ENCODE data around the gene MEP1A. TPM values are rescaled to one million over a fixed set of nuclear protein-coding genes. Genes with fewer than 3 reads are reported as not detected.

Gene MEP1A
- total RNA-seq, 1 experiment from 2014 or later = not detected

DNA sequence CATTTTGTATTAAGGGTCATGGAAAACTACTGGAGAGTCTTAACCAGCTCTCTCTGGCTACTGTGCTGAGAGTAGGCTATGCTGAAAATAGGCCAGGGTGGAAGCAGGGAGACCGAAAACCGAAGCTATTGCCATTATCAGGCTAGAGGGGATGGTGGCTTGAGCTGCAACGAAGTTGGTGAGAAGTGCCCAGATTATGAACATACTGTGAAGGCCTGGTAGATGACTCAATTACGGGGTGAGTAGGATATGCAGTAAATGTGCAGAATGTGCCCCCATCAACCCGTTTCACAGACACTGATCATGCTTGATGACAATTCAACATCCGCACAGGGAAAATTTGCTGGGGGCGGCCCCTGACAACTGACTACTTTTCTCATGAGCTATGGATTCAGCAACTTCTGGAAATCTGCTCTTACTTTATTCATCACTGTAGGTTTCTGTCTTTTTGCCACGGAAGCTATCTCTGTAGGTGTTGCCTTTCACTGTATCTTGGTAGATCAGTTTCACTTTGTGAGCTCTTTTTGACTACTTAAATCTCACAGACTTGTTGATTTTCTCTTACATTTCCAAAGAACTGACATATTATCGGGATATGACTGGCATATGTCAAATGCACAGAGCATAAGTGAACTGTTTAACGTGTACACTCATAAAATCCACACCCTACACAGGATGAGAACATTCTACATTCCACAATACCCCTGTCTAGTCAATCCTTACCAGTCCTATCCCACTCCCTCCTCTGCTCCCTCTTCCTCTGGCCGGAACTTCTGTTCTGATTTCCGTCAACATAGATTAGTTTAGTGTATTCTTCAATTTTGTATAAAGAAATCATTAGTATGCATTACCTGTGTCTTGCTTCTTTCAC, 15.5 kb upstream of the MEP1A start:
- H3K9ac ChIP-seq (ENCODE audit: low read length) = no peak overlapping the region
- intact Hi-C loops (cut with micrococcal nuclease) = no loop called here
- no peak overlapping the region for H2AFZ ChIP-seq (ENCODE audit: low read length)
- no peaks in the 10 kb centered on the region for H3K36me3 ChIP-seq (ENCODE audit: low read depth, low read length)
- H4K20me1 ChIP-seq (ENCODE audit: low read length) = no peaks in the 10 kb centered on the region
- no peak overlapping the region for H3K4me2 ChIP-seq (ENCODE audit: low read length)
- DNase-seq (no peak), ATAC-seq (peak; percentile 43; the same call in 1 of the 2 replicates)
- CTCF ChIA-PET = no interaction called here
- H3F3A ChIP-seq (ENCODE audit: low read length, unreplicated experiment) = no peaks in the 10 kb centered on the region
- POLR2A ChIA-PET (ENCODE audit: unreplicated experiment) = no interaction called here
- no peak overlapping the region for H3K4me3 ChIP-seq (ENCODE audit: low read length)
- H3K9me2 ChIP-seq (replicated peaks; ENCODE audit: low read length) = no peaks in the 10 kb centered on the region
- H3K4me1 ChIP-seq (ENCODE audit: insufficient read depth, low read length) = no peaks in the 10 kb centered on the region
- H3K9me3 ChIP-seq (ENCODE audit: low read length) = no peaks in the 10 kb centered on the region
- TF ChIP-seq, protein P1, sequence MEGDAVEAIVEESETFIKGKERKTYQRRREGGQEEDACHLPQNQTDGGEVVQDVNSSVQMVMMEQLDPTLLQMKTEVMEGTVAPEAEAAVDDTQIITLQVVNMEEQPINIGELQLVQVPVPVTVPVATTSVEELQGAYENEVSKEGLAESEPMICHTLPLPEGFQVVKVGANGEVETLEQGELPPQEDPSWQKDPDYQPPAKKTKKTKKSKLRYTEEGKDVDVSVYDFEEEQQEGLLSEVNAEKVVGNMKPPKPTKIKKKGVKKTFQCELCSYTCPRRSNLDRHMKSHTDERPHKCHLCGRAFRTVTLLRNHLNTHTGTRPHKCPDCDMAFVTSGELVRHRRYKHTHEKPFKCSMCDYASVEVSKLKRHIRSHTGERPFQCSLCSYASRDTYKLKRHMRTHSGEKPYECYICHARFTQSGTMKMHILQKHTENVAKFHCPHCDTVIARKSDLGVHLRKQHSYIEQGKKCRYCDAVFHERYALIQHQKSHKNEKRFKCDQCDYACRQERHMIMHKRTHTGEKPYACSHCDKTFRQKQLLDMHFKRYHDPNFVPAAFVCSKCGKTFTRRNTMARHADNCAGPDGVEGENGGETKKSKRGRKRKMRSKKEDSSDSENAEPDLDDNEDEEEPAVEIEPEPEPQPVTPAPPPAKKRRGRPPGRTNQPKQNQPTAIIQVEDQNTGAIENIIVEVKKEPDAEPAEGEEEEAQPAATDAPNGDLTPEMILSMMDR (conservative IDR thresholded peaks at IDR 0.05; ENCODE audit: low read depth, low read length) = no peak
- TF ChIP-seq EZH2phosphoT487 (IDR thresholded peaks at IDR 0.05; ENCODE audit: borderline replicate concordance, low read length) = no peak
- no peak for TF ChIP-seq EZH2 (IDR thresholded peaks at IDR 0.05; ENCODE audit: low read length, unreplicated experiment)
- no TSS peak for BruUV-seq (replicated peaks)
- no peak overlapping the region for H3K27ac ChIP-seq (ENCODE audit: low read length)
- H3K79me2 ChIP-seq (ENCODE audit: low read length) = no peaks in the 10 kb centered on the region
- no peaks in the 10 kb centered on the region for H3K27me3 ChIP-seq (ENCODE audit: low read length)

DNA sequence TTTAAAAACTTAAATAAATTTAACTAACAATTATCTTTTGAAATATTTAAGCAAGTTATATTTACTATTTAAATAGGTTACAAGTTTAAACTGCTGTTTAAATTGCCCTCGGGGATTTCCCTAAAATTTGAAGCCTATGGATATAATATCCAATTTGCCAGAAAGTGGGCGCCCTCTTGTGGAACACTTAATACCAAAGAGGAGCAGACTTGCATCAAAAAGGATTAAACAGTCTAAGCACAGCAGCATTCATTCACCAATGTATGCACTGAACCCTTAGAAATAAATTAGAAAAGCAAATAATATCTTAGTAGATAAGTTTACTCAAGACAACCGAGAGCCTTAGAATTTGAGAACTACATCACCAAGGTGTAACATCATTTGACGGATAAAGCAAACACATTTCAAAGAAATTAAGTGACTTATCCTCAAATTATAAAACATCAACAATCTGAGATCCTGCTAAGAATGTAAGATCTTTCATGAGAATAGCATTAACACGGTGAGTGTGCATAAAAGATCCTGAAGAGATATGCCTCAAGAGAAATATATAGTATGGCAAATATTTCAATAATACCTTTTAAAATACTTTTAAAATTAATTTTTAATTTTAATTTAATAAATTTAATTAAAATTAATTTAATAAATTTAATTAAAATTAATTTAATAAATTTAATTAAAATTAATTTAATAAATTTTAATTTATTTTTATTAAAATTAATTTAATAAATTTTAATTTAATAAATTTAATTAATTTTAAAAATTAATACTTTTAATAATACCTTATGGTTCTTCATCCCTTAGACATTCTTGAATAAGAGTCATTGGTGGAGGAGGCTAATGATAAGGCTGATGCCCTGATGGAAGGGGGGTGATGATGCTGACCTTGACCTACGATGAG, 11.5 kb upstream of the MEP1A start:
- Histone ChIP-seq H3K9me2 (replicated peaks; ENCODE audit: low read length) (no peaks in the 10 kb centered on the region), H3K79me2 (ENCODE audit: low read length) (no peaks in the 10 kb centered on the region), H3K9me3 (ENCODE audit: low read length) (no peaks in the 10 kb centered on the region), H3K4me2 (ENCODE audit: low read length) (no peak overlapping the region), H3F3A (ENCODE audit: low read length, unreplicated experiment) (no peaks in the 10 kb centered on the region), H3K4me3 (ENCODE audit: low read length) (no peak overlapping the region), H4K20me1 (ENCODE audit: low read length) (no peaks in the 10 kb centered on the region), H3K27me3 (ENCODE audit: low read length) (no peaks in the 10 kb centered on the region), H3K9ac (ENCODE audit: low read length) (no peak overlapping the region), H3K36me3 (ENCODE audit: low read depth, low read length) (no peaks in the 10 kb centered on the region), H3K4me1 (ENCODE audit: insufficient read depth, low read length) (no peaks in the 10 kb centered on the region), H2AFZ (ENCODE audit: low read length) (no peak overlapping the region), H3K27ac (ENCODE audit: low read length) (no peak overlapping the region)
- TF ChIP-seq EZH2phosphoT487 (IDR thresholded peaks at IDR 0.05; ENCODE audit: borderline replicate concordance, low read length) (no peak), EZH2 (IDR thresholded peaks at IDR 0.05; ENCODE audit: low read length, unreplicated experiment) (no peak)
- TF ChIP-seq, protein P1 (conservative IDR thresholded peaks at IDR 0.05; ENCODE audit: low read depth, low read length) = peak; percentile 86
- POLR2A ChIA-PET (ENCODE audit: unreplicated experiment) = no interaction called here
- ATAC-seq (peak; percentile 88), DNase-seq (peak; percentile 87)
- no TSS peak for BruUV-seq (replicated peaks)
- CTCF ChIA-PET = no interaction called here
- intact Hi-C loops (cut with micrococcal nuclease) = loop anchor here (1.0 to 5.0 kb wide), 5 partner anchors 47 to 364 kb away; no protein-coding TSS in a partner anchor

Measured in PC-3 (cell line).